ENCODE results near the gene MYO5A. TPM values are rescaled to one million over a fixed set of nuclear protein-coding genes. Genes with fewer than 3 reads are reported as not detected.
"Not testable (repeated sequence)": the region's sequence is repeated elsewhere in the genome, so short reads cannot be mapped to it uniquely, and the experiment has no call there.

MYO5A gene
- total RNA-seq, 1 donor from 2014 or later = 6.5 TPM

GRCh38 chr15:52422001-52422400, 106.7 kb downstream of the MYO5A start:
- Histone ChIP-seq H3K4me3 (no peak overlapping the region), H3K27ac (replicated peaks) (no peak overlapping the region), H3K27me3 (ENCODE audit: low read depth) (no peaks in the 10 kb centered on the region), H3K4me1 (peaks cover 5% of the 10 kb centered on the region), H3K9me3 (replicated peaks) (no peaks in the 10 kb centered on the region), H3K36me3 (peaks cover 12% of the 10 kb centered on the region)
- no peak for DNase-seq
- no peak for TF ChIP-seq CTCF (IDR thresholded peaks at IDR 0.05; ENCODE audit: borderline replicate concordance)
- intact Hi-C loops (cut with micrococcal nuclease) = no loop called here

- H3K36me3 ChIP-seq = peaks cover 12% of the 10 kb centered on the region
- no peak for DNase-seq
- no peak overlapping the region for H3K4me3 ChIP-seq
- intact Hi-C loops (cut with micrococcal nuclease) = no loop called here
- no peaks in the 10 kb centered on the region for H3K27me3 ChIP-seq (ENCODE audit: low read depth)
- no peak overlapping the region for H3K27ac ChIP-seq (replicated peaks)
- H3K9me3 ChIP-seq (replicated peaks) = no peaks in the 10 kb centered on the region
- H3K4me1 ChIP-seq = peaks cover 4% of the 10 kb centered on the region
- TF ChIP-seq CTCF (IDR thresholded peaks at IDR 0.05; ENCODE audit: borderline replicate concordance) = no peak
Measured at GRCh38 chr15:52421029-52421428, 107.7 kb downstream of the MYO5A start.

- peaks cover 12% of the 10 kb centered on the region for H3K4me1 ChIP-seq
- H3K9me3 ChIP-seq (replicated peaks) = no peaks in the 10 kb centered on the region
- no peak for TF ChIP-seq CTCF (IDR thresholded peaks at IDR 0.05; ENCODE audit: borderline replicate concordance)
- no peak overlapping the region for H3K27ac ChIP-seq (replicated peaks)
- no peak overlapping the region for H3K4me3 ChIP-seq
- no peak for DNase-seq
- no peaks in the 10 kb centered on the region for H3K27me3 ChIP-seq (ENCODE audit: low read depth)
- peaks cover 5% of the 10 kb centered on the region for H3K36me3 ChIP-seq
- intact Hi-C loops (cut with micrococcal nuclease) = no loop called here
Measured at GRCh38 chr15:52419494-52419893, 109.2 kb downstream of the MYO5A start.

- Histone ChIP-seq H3K4me1 (peaks cover 12% of the 10 kb centered on the region), H3K27me3 (ENCODE audit: low read depth) (no peaks in the 10 kb centered on the region), H3K27ac (replicated peaks) (no peak overlapping the region), H3K36me3 (peaks cover 5% of the 10 kb centered on the region), H3K4me3 (no peak overlapping the region), H3K9me3 (replicated peaks) (no peaks in the 10 kb centered on the region)
- no peak for DNase-seq
- no peak for TF ChIP-seq CTCF (IDR thresholded peaks at IDR 0.05; ENCODE audit: borderline replicate concordance)
- intact Hi-C loops (cut with micrococcal nuclease) = no loop called here
Measured at GRCh38 chr15:52417957-52418356, 110.7 kb downstream of the MYO5A start.

GRCh38 chr15:52417521-52417920, 111.2 kb downstream of the MYO5A start:
- Histone ChIP-seq H3K4me1 (peaks cover 12% of the 10 kb centered on the region), H3K9me3 (replicated peaks) (no peaks in the 10 kb centered on the region), H3K27me3 (ENCODE audit: low read depth) (no peaks in the 10 kb centered on the region), H3K27ac (replicated peaks) (no peak overlapping the region), H3K36me3 (peaks cover 5% of the 10 kb centered on the region), H3K4me3 (no peak overlapping the region)
- DNase-seq = no peak
- intact Hi-C loops (cut with micrococcal nuclease) = no loop called here
- no peak for TF ChIP-seq CTCF (IDR thresholded peaks at IDR 0.05; ENCODE audit: borderline replicate concordance)

GRCh38 chr15:52416566-52416965, 112.1 kb downstream of the MYO5A start:
- H3K27me3 ChIP-seq (ENCODE audit: low read depth); H3K4me1 ChIP-seq; H3K4me3 ChIP-seq; H3K27ac ChIP-seq (replicated peaks); H3K9me3 ChIP-seq (replicated peaks); H3K36me3 ChIP-seq; intact Hi-C loops (cut with micrococcal nuclease); DNase-seq: not testable (repeated sequence)
